Dedifferentiated amniotic fluid mesenchymal stem cell (primary cell): Measurements from ENCODE around the gene CCDC18.
"Not testable (repeated sequence)": the region's sequence is repeated elsewhere in the genome, so short reads cannot be mapped to it uniquely, and the experiment has no call there.

ENCODE experiments used
- DNase-seq: peaks from one replicate; pipeline ENCODE4 v3.0.0-alpha.2; 2016; ENCODE audit errors: extremely low spot score

Gene CCDC18

DNA sequence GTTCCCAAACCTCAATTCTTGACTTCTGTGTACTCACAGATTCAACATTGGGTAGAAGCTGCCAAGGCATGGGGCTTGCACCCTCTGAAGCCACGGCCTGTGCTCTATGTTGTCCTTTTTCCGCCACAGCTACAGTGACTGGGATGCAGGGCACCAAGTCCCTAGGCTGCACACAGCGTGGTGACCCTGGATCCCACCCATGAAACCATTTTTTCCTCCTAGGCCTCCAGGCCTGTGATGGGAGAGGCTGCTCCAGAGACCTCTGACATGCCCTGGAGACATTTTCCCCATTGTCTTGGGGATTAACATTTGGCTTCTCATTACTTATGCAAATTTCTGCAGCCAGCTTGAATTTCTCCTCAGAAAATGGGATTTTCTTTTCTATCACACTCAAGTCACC lies 62.7 kb downstream of the CCDC18 start:
- DNase-seq, result not testable (repeated sequence)

DNA sequence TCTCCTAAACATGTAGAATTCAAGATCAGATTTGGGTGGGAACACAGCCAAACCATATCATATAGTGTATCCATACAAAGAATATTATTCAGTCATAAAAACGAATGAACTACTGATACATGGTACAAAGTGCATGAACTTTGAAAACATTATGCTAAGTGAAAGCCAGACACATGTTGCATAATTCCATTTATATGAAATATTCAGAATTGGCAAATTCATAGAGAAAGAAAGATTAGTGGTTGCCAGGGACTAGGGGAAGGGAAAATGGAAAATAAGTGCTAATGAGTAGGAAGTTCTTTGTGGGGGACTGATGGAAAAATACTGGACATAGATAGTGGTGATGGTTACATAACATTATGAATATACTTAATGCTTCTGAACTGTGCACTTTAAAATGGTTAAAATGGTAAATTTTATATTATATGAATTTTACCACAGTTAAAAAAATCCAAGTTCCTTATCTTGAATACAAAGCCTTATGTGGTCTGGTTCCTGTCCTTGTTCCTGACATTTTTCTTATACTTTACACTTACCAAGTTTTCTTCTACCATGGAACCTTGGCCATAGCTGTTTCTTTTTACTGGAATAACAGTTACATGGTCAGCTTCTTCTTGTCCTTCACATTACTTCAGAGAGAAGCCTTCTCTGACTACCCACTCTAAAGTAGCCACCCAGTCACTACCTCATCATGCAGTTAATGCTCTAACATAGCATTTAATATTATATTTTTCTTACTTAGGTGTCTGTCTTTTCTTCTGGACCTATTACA lies 64.0 kb downstream of the CCDC18 start:
- DNase-seq, result no peak

DNA sequence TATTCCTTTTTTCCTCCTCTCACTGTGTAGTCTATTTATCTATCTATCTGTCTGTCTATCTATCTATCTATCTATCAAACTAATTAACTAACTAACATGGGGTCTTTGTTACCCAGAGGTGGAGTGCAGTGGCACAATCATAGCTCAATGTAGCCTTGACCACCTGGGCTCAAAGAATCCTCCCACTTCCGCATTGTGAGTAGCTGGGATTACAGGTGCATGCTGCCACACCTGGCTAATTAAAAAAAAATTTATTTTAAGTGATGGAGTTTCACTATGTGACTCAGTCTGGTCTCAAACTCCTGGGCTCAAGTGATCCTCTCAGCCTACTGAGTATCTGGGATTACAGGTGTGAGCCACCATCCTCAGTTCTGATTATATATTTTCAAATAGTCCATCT lies 71.4 kb downstream of the CCDC18 start:
- DNase-seq, result no peak

DNA sequence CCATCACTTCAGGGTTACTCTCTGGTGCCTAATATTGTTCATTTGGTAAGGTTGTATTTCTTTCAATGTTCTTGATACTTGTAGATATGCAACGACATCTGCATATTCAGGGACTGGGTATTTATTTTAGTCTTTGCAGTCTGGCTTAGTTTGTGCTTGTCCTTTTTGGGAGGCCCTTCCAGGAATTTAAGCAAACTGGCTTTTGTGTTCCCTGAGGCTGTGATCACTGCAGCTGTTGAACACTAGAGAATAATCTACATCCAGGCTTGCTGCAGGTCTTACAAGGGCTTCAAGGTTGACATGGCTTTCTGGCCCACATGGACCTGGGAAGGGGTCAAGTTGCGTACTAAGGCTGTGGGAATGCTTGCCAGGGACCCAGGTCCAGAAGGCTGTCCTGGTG lies 72.1 kb downstream of the CCDC18 start:
- DNase-seq, result no peak

DNA sequence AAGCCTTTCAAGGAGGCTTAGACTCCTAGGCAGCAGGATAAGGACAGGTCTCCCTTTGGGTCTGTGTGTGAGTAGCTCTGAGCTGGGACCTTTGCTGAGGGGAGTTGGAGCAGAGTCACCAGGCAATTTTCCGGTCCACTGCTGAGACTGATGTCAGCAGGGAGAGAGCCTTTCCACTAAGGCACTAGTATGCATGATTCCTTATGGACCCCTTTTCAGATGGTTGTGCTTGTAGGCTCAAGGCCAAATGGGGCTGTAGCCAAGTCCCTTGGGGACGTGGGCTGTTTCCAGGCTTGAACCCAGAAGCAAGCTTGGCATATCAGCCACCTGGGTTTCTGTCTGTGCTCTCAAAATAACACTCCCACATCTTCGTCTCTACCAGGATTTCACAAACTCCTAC lies 73.0 kb downstream of the CCDC18 start:
- no peak for DNase-seq

DNA sequence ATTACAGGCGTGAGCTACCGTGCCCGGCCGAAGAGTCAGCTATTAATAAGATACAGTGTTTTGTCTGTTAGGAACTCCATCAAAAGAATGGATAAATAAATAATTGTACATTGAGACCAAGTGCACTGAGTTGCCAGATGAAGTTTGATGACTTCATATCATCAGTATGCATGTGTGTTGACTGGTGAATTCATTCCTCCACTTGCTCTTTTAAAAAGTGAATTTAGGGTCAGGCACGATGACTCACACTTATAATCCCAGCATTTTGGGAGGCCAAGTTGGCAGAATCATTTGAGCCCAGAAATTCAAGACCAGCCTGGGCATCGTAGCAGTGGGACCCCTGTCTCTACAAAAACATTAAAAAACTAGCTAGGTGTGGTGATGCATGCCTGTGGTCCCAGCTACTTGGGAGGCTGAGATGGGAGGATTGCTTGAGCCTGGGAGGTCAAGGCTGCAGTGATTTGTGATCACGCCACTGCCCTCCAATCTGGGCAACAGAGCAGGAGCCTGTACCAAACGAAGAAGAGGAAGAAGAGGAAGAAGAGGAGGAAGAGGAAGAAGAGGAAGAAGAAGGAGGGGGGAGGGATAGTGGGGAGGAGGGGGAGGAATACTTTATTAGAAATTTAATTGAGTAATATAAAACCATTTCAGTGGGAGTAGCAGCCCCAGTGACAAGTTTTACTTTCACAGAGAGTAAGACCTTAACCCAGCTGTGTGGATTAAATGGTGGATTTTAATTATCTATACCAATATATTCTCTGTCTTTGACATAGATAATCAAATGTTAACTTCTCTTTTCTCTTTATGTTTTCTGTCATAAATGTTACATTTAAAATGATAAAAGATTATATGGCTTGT lies 74.9 kb downstream of the CCDC18 start:
- peak; percentile 31 for DNase-seq

DNA sequence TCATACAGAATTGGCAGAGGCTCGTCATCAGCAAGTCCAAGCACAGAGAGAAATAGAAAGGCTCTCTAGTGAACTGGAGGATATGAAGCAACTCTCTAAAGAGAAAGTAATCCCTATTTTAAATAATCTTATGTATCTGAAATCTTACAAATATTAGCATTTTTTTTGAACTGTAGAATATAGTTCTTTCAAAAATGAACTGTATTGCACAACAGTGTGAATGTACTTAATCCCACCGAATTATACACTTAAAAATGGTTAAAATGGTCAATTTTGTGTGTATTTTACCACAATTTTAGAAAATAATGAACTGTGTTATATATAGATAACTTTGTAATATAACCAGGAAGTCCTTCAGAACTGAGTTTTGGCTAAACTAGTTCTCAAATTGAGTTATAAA lies 75.9 kb downstream of the CCDC18 start:
- no peak for DNase-seq

DNA sequence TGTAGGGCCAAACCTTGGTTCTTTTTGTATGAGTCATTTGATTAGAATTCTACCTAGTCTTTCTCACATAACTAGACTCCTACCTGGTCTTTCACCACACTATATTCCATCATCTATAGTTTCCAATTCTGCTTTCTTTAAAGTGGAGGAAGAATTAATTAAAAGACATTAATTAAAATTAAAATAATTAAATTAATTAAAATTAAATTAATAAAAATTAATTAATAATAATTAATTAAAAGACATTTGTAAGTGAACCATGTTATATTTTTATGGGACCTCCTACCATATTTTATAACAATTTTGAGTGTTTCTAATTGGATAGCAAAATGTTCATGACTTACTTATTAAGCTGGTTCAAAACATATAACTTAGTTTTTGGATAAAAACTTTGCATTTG lies 77.4 kb downstream of the CCDC18 start:
- DNase-seq, result no peak

DNA sequence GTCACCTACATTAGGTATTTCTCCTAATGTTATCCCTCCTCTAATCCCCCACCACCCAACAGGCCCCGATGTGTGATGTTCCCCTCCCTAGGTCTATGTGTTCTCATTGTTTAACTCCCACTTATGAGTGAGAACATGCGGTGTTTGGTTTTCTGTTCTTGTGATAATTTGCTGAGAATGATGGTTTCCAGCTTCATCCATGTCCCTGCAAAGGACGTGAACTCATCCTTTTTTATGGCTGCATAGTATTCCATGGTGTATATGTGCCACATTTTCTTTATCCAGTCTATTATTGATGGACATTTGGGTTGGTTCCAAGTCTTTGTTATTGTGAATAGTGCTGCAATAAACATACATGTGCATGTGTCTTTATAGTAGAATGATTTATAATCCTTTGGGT lies 80.2 kb downstream of the CCDC18 start:
- not testable (repeated sequence) for DNase-seq

DNA sequence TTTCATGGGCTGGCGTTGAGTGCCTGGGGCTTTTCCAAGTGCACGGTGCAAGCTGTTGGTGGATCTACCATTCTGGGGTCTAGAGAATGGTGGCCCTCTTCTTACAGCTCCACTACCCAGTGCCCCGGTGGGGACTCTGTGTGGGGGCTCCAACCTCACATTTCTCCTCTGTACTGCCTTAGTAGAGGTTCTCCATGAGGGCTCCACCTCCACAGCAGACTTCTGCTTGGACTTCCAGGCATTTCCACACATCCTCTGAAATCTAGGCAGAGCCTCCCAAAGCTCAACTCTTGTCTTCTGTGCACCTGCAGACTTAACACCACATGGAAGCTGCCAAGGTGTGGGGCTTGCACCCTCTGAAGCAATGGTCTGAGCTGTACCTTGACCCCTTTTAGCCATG lies 82.1 kb downstream of the CCDC18 start:
- DNase-seq, result no peak

DNA sequence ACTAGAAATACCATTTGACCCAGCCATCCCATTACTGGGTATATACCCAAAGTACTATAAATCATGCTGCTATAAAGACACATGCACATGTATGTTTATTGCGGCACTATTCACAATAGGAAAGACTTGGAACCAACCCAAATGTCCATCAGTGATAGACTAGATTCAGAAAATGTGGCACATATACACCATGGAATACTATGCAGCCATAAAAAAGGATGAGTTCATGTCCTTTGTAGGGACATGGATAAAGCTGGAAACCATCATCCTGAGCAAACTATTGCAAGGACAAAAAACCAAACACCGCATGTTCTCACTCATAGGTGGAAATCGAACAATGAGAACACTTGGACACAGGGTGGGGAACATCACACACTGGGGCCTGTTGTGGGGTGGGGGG lies 88.4 kb downstream of the CCDC18 start:
- not testable (repeated sequence) for DNase-seq

DNA sequence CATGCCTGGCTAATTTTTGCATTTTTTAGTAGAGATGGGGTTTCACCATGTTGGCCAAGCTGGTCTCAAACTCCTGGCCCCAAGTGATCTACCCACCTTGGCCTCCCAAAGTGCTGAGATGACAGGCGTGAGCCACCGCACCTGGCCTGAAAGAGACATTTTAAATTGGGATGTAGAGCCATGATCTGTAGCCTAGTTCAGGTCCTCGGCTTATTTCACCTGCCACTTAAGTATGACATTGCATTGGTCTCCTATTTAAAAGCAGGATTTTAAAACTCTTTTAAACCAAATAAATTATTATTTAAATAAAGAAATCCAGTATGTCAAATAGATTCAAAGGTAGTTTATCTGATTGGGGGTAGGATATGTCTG lies 94.7 kb downstream of the CCDC18 start:
- not testable (repeated sequence) for DNase-seq

DNA sequence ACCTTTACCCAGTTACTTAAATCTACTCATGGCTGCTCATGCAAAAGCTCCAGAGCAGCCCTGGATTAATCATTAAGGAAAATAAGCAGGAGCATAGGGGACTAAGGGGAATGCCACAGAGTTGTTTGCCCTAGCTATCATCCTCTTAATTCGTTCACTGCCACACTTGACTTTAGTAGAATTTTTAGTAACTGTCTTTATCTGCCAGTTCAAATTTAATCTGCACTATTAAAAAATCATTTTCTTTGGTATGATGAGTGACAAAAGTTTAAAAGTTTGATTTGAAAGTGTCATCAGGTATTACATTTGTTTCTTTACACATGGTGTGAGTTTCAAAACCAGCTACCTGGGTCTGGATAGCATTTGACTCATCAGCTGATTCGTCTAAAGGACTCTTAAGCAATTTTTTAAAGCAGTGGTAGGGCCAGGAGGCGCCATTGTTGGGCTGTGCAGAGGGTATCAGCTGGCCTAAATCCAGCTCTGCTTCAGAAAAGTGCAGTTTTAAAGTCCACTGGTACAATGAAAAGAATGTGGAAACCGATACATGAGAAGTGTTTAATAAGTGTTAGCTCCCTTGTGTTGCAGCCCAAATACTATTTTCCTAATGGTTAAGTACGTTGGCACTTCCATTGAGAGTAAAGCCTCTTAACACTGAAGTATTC lies 95.2 kb downstream of the CCDC18 start:
- DNase-seq, result no peak

DNA sequence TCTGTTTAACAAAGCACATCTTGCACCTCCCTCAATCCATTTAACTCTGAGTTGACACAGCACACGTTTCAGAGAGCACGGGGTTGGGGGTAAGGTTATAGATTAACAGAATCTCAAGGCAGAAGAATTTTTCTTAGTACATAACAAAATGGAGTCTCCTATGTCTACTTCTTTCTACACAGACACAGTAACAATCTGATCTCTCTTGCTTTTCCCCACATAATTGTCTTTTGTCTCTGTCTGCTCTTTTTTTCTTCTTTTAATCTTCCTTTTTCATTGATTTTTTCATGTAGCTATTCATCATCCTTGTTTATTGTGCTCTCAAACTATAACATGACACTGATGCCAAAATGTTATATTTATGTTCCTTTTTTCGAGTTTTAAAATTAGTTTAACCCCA lies 97.0 kb downstream of the CCDC18 start:
- not testable (repeated sequence) for DNase-seq

DNA sequence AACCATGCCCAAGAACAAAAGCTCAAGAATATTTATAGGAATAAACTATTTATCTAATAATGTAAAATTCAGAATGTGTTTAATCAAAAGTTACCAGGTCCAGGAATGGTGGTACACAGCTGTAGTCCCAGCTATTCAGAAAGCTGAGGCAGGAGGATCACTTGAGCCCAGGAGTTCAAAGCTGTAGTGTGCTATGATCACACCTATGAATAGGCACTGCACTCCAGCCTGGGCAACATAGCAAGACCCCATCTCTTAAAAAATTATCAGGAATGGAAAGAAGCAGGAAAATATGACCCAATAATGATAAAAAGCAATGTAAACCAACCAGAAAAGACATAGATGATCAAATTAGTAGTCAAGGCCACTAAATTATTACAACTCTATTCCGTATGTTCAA lies 103.0 kb downstream of the CCDC18 start:
- no peak for DNase-seq

DNA sequence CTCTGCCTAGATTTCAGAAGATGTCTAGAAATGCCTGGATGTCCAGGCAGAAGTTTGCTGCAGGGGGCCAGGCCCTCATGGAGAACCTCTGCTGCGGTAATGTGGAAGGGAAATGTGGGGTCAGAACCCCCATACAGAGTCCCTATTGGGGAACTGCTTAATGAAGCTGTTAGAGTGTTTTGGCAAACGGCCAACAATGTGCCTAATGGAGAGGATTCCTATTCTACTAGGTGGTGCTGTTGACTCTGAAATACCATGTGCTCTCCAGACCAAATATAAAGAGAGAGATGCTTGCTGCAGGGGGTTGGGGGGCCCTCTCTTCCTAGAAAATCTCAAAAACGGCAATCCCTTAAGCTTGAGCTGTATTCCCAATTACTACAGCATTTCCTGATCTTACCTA lies 108.0 kb downstream of the CCDC18 start:
- DNase-seq, result no peak

DNA sequence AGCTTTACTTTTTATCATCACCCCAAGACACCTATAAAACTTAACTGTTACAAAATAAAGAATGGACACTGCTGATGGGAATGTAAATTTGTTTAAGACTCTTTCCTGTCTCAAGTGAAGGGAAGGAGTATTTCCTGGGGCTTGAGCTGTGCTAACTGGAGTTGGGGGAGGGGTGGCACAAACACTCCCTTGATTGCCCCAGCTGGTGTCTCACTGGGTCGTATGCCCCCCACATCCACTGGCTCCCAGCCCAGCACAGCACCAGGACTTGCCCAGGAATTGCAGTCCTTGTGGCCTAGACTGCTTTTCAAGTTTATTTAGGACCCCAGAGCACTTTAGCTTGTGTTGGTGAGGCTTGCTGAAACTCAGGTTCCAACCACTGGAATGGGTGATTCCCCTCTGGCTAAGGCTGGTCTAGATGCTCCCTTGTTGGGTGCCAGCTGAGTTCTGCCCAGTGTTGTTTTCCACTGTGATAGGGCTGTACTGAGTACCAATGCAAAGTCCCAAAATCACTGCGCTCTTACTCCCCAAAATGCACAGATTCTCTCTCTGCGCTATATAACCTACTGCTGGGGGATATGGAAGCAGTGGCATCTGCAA lies 116.1 kb downstream of the CCDC18 start:
- no peak for DNase-seq

DNA sequence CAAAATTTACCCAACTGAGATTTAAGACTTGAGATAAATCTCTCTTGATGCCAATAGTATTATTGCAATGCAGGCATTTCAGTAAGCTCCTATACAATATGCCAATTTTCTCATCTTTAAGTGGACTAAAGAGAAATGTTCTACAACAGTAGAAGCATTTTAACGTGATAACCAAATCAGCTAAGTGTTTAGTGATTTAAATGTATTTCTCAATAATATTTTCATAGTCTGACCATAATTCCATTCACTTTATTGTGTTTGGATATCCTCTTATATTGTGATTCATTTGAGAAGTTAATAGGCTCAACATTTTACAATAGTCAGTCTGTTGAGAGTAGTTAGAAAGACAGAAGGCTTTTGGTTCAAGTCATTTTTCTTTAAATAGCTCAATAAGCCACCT lies 120.6 kb downstream of the CCDC18 start:
- no peak for DNase-seq

DNA sequence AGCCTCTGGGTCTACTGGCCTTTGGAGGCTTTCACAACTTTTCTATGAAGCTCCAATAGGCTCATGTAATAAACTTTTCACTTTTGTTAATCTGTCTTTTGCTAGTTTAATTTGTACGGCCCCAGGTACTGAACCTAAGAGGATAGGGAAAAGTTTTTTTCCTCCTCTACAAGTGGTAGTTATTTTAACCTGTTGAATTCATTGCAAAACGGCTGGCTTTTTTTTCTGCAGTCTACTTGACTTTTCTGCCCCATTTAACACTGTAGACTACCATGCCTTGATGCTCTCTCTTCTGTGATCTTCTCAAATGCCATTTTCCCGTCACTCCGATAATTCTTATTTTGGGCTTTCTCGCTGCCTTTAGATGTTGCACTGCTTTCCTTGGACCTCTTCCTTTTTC lies 121.6 kb downstream of the CCDC18 start:
- DNase-seq, result no peak

DNA sequence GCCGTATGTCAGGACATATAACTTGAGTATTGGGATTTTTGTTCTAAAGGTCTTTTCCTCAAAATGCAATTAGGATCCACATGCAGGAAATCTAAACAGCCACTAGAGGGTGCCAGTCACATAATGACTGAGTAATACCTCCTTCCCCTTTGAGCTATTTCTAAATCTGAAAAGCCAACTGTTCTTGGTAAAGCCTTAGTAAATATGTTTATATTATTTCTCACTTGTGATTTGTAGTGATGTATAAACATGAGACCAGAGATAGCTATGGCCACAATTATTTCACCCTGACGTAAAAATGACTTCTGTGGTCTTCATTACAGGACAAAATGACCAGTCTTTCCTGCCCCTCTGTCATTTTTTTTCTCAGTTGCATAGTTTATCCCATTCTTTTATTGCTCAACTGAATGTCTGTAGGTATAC lies 124.2 kb downstream of the CCDC18 start:
- DNase-seq, result peak; percentile 80

DNA sequence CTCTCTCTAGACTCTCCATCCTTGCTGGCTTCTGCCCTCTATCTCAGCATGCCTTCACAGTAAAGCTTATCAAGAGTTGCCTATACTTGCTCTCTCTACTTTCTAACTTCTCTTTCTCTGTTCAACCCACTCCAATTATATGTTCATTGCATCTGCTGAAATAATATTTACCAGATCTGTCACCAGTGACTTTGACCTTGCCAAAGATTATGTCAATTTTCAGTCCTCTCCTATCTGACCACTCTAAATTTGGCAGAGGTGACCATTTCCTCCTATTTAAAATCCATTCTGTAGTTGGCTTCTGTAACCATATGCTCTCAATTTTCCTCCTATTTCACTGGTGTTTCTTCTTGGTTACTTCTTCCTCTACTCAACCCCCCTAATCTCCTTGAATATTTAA lies 126.4 kb downstream of the CCDC18 start:
- no peak for DNase-seq

DNA sequence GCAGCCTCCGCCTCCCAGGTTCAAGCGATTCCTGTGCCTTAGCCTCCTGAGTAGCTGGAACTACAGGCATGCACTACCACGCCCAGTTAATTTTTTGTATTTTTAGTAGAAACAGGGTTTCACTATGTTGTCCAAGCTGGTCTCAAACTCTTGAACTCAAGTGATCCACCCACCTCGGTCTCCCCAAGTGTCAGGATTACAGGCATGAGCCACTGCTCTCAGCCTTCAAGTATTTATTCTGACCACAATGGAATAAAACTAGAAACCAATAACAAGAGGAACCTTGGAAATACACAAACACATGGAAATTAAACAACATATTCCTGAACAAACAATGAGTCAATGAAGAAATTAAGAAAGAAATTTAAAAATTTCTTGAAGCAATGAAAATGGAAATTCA lies 132.5 kb downstream of the CCDC18 start:
- no peak for DNase-seq
